Lower leg skin (tissue), 4 donors: ENCODE data around the gene RASSF1. TPM values are rescaled to one million over a fixed set of nuclear protein-coding genes. Genes with fewer than 3 reads are reported as not detected.

Source experiments
- DNase-seq, 2 donors: peaks; one replicate each; pipeline ENCODE4 v3.0.0-alpha.2; 2019; ENCODE audit warnings: low spot score in 2 of 2
- H3K4me3 ChIP-seq: fragments of 200-600 bp; sonication (generic); 2 replicates; pipeline ENCODE4 v1.5.1; 2017; ENCODE audit warnings: mild to moderate bottlenecking, low read depth; ENCODE audit not compliant: poor library complexity, severe bottlenecking
- POLR2A ChIP-seq, 2 donors: fragments of 450-650 bp; IDR thresholded peaks; one replicate each; pipeline ENCODE4 v1.6.1; 2016 to 2017; ENCODE audit warnings: antibody characterized with exemption in 2 of 2, mild to moderate bottlenecking in 1 of 2, moderate library complexity in 1 of 2
- WGBS, 2 donors: methylation state at CpG; one replicate each; pipeline ENCODE4 v1.1.5; 2018; 5-methylcytosine and 5-hydroxymethylcytosine counted together
- intact Hi-C: fragments of 100-400 bp; cut with DNase I; formaldehyde crosslinking; loops from one replicate; pipeline ENCODE4 v1.15.0; 2023; ENCODE audit warnings: low total_unique reads
- total RNA-seq, 4 donors: library from RNA; depleted of rRNA; stranded (reverse); fragments of >200 nt; gene quantifications; one replicate each; pipeline ENCODE4 v1.1.0, GENCODE V29; 2016
- TF ChIP-seq, protein P1 (sequence below), 3 donors: fragments of 450-650 bp; IDR thresholded peaks; one replicate each; pipeline ENCODE4 v1.5.1; 2016; ENCODE audit warnings: antibody characterized with exemption in 3 of 3, mild to moderate bottlenecking in 3 of 3, moderate library complexity in 2 of 3

The RASSF1 gene
- total RNA-seq, 4 donors from 2014 or later, result 33.5 to 50.0 (median 47.2) TPM

DNA sequence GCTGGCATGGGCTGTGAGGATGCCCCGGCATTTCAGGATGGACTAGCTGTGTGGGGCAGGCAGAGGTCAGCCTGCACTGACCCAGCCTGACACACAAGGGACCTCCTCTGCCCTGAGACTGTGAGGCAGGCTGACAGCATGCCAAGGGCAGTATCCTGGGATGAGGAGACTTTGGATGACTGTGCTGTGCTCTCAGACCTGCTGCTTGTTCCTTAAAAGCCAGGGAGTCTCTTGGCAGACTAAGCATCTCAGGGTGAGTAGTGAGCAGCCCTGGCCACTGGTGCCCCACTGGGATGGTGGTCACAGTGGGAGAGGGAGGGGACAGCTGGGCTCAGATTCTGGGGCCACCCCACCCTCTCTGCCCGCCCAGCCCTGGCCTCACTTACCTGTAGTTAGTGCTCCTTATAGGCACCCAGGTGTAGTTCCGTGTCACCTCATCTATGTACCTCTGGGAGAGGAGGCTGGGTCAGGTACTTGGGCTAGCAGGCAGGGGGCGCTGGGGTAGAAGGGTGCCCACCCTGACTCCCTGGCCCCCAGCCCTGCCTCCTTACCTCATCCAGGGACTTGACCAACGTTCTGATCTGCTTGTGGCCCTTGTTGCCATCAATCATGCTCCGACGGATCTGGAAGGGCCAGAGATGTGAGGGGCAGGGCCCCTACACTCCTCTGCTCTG, 34.8 kb upstream of the RASSF1 start:
- TF ChIP-seq, protein P1, sequence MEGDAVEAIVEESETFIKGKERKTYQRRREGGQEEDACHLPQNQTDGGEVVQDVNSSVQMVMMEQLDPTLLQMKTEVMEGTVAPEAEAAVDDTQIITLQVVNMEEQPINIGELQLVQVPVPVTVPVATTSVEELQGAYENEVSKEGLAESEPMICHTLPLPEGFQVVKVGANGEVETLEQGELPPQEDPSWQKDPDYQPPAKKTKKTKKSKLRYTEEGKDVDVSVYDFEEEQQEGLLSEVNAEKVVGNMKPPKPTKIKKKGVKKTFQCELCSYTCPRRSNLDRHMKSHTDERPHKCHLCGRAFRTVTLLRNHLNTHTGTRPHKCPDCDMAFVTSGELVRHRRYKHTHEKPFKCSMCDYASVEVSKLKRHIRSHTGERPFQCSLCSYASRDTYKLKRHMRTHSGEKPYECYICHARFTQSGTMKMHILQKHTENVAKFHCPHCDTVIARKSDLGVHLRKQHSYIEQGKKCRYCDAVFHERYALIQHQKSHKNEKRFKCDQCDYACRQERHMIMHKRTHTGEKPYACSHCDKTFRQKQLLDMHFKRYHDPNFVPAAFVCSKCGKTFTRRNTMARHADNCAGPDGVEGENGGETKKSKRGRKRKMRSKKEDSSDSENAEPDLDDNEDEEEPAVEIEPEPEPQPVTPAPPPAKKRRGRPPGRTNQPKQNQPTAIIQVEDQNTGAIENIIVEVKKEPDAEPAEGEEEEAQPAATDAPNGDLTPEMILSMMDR (IDR thresholded peaks at IDR 0.05), result no peak
- TF ChIP-seq POLR2A (IDR thresholded peaks at IDR 0.05), result no peak
- H3K4me3 ChIP-seq, result no peak overlapping the region
- intact Hi-C loops, result no loop called here
- DNase-seq, result no peak
- 78% methylated on average over 7 of the region's 7 CpGs for WGBS, 2 donors

DNA sequence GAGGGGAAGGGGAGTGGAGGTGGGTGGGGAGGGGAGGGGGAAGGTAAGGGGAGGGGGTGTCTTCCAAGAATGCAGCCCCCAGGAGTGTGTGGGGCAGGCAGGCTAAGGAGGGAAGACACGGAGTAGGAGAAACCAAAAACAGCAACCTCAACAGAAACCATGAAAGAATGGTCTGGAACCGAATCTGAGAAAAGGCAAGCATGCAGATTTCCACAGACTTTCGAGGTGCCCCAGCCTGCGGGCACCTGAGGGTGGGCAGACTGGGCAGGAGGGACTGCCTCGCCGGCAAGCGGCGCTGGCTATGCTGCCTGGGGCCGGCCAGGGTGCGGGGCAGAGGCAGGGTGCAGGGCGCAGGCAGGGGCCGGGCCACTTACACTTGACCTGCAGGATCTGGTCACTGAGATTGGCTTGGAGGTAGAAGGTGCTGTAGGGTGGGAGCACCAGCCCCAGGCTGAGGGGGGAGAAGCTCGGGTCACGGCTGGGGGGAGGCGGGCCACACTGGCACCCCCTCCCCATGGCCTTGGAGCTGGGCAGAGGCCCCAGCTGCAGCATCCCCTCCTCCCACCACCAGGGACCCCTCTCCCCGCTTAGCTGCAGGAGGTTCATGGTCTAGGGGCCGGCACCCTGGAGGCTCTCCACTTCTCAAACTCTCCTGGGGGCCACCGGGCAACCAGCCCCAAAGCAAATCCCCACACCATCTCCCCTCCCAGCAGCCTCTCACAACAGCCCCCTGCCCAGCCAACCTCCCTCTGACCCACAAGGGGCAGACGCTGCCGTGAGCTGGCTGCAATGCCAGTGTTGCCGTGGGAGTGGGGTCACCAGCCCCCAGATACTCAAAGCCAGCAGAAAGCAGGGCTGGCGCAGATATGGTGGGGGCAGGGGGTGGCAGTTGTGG, 34.0 kb upstream of the RASSF1 start:
- no peak for TF ChIP-seq POLR2A (IDR thresholded peaks at IDR 0.05)
- TF ChIP-seq, protein P1 (IDR thresholded peaks at IDR 0.05), result no peak
- WGBS, 2 donors, result 69 to 81% methylated on average over 19 to 21 of the region's 22 CpGs
- DNase-seq, result no peak
- H3K4me3 ChIP-seq, result no peak overlapping the region
- intact Hi-C loops, result no loop called here

DNA sequence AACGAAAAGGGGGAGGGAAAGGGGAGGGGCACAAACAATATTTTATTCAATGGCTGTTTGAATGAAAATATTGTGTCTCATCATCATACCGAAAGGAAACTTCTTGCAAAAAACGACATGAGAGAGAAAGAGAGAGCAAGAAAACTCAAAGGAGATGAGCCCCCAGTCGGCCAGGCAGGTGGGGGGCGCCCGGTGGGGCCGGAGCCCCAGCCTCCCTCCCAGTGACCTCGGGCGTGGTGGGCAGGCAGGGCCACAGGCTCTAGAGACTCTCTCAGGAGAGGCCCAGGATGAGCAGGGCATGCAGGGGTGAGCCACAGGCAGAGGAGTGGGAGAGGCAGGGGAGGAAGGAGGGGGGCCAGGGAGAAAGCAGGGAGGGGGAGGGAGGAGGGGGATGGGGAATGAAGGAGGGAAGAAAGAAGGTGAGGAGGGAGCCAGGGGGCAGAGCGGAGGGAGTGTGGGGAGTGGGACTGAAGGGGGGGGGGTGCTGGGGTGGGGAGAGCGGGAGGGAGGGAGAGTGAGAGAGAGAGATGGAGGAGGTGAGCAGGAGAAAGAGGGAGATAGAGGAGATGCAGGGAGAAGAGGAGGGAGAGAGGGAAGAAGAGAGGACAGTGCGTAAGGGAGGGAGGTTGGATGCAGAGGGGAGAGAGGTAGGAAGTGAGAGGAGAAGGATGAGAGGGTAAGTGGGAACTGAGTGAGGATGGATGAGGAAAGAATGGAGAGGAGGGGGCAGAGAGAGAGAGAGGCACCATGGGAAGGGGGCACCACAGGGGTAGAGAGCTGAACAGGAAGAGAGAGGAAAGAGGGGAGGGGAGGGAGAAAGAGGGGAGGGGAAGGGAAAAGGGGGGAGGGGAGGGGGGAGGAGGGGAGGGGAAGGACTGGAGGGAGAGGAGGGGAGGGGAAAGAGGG, 32.8 kb upstream of the RASSF1 start:
- intact Hi-C loops, result no loop called here
- WGBS, 2 donors, result 58 to 64% methylated on average over 12 of the region's 12 CpGs
- H3K4me3 ChIP-seq, result no peak overlapping the region
- no peak for DNase-seq
- no peak for TF ChIP-seq POLR2A (IDR thresholded peaks at IDR 0.05)
- TF ChIP-seq, protein P1 (IDR thresholded peaks at IDR 0.05), result no peak

DNA sequence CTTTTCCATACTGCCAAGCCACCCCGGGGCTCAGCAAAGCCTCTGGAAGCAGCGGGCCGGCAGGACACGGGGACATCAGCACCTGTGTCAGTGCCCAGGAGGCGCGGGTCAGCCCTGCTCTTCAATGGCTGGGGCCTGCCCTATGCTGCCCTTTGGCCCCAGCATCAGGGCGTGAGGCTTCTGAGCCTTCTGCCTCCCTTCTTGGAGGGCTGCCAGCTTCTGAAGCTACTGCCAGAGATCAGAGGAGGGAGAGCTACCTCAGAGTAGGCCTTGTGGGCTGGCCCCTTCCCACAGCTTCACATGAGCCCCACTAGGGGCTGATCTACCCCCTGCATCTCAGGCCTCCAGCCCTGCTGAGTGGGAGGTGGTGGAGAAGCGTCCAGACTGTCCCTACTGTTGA, 31.7 kb upstream of the RASSF1 start:
- no peak for DNase-seq
- 66 to 74% methylated on average over 8 of the region's 8 CpGs for WGBS, 2 donors
- TF ChIP-seq, protein P1 (IDR thresholded peaks at IDR 0.05), result no peak
- TF ChIP-seq POLR2A (IDR thresholded peaks at IDR 0.05), result no peak
- no peak overlapping the region for H3K4me3 ChIP-seq
- intact Hi-C loops, result no loop called here

DNA sequence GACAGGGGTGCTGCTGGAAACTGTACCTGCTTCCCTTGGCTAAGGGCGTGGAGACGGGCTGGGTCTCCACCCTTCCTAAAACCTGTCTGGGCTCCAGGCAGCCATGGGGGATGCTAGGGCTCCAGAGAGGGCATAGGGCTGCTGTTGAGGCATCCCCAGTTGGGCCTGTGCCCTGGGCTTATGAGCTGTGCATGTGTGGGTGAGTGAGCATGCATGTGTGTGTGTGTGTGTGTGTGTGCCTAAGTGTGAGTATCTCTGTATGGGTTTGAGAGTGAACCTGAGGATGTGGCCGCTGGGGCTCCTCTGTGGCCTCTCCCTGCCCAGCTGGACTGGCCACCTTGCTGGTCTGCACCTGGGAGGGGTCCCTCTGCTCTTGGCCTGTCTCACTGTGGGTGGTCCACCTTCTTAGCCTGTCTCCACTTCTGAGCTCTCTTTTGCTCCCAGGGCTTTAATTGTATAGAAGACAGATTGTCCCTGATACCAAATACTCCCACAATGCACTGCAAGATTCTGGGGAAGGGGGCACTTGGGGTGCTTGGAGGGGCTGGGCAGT, 30.6 kb upstream of the RASSF1 start:
- intact Hi-C loops, result no loop called here
- DNase-seq, result no peak
- no peak for TF ChIP-seq POLR2A (IDR thresholded peaks at IDR 0.05)
- TF ChIP-seq, protein P1 (IDR thresholded peaks at IDR 0.05), result no peak
- H3K4me3 ChIP-seq, result no peak overlapping the region
- WGBS, 2 donors, result 77 to 93% methylated on average over 3 of the region's 3 CpGs
